Lower leg skin (tissue), 3 donors: ENCODE data around the gene VPS25.

Experiments used
- POLR2A ChIP-seq, 2 donors: fragments of 450-650 bp; IDR thresholded peaks; one replicate each; pipeline ENCODE4 v1.6.1; 2016 to 2017; ENCODE audit warnings: antibody characterized with exemption in 2 of 2, mild to moderate bottlenecking in 1 of 2, moderate library complexity in 1 of 2
- TF ChIP-seq, protein P1 (sequence below), 3 donors: fragments of 450-650 bp; IDR thresholded peaks; one replicate each; pipeline ENCODE4 v1.5.1; 2016; ENCODE audit warnings: antibody characterized with exemption in 3 of 3, mild to moderate bottlenecking in 3 of 3, moderate library complexity in 2 of 3

DNA sequence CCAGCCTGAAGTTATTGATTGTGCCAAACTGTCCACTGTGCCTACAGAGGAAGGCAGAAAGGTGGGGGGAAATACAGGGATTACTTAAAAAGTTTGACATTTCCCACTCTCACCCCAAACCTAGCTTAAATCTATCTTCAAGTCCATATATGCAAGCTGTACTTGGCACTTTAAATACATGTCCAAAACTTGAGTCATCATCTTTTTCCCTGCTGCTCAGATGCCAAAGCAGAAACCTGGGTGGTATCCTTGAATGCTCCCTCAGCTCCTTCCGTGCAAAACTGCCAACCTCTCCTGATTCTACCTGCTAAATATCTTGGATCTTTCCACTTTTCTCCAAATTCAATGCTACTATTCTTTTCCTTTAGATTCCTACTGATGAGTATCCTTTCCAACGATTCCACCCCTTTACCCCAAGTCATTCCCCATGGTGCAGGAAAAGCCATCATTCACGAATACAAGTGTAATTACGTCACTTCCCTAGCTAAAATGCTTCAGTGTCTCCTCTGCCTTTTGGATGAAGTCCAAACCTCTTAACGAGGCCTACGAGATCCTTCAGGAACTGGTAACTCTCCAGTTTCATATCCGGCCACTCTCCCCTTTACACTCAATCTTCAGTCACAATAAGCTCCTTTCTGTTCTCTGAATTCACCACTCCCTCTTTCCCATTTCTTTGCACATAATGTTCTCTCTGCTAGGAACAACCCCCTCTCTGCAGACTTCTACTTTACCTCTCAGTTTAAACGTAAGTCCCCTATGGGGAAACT is 41.6 kb downstream of the VPS25 start:
- no peak for TF ChIP-seq POLR2A (IDR thresholded peaks at IDR 0.05)
- TF ChIP-seq, protein P1, sequence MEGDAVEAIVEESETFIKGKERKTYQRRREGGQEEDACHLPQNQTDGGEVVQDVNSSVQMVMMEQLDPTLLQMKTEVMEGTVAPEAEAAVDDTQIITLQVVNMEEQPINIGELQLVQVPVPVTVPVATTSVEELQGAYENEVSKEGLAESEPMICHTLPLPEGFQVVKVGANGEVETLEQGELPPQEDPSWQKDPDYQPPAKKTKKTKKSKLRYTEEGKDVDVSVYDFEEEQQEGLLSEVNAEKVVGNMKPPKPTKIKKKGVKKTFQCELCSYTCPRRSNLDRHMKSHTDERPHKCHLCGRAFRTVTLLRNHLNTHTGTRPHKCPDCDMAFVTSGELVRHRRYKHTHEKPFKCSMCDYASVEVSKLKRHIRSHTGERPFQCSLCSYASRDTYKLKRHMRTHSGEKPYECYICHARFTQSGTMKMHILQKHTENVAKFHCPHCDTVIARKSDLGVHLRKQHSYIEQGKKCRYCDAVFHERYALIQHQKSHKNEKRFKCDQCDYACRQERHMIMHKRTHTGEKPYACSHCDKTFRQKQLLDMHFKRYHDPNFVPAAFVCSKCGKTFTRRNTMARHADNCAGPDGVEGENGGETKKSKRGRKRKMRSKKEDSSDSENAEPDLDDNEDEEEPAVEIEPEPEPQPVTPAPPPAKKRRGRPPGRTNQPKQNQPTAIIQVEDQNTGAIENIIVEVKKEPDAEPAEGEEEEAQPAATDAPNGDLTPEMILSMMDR (IDR thresholded peaks at IDR 0.05) = no peak
